HT-29 (cell line): ENCODE data around the gene KIF6. TPM values are rescaled to one million over a fixed set of nuclear protein-coding genes. Genes with fewer than 3 reads are reported as not detected.

ENCODE experiments used
- DNase-seq: peaks from one replicate; pipeline ENCODE4 v3.0.0-alpha.2; 2015; ENCODE audit warnings: low spot score
- total RNA-seq: library from RNA; depleted of rRNA; stranded (reverse); fragments of >200 nt; shearing (Covaris generic); gene quantifications from 2 replicates; pipeline ENCODE4 v1.2.3, GENCODE V29; 2014

Gene KIF6
- total RNA-seq, 1 experiment from 2014 or later, result not detected

- DNase-seq, result no peak
Measured at GRCh38 chr6:39464067-39464466, 261.1 kb downstream of the KIF6 start.

- no peak for DNase-seq
Measured at GRCh38 chr6:39453956-39454524, 271.2 kb downstream of the KIF6 start.

- DNase-seq, result no peak
Measured at GRCh38 chr6:39453241-39453640, 272.0 kb downstream of the KIF6 start.

GRCh38 chr6:39452306-39453145, 272.7 kb downstream of the KIF6 start:
- DNase-seq, result no peak

GRCh38 chr6:39451831-39452230, 273.4 kb downstream of the KIF6 start:
- DNase-seq, result peak; percentile 27

GRCh38 chr6:39449022-39449421, 276.2 kb downstream of the KIF6 start:
- no peak for DNase-seq

- DNase-seq, result no peak
Measured at GRCh38 chr6:39446909-39447308, 278.3 kb downstream of the KIF6 start.

- no peak for DNase-seq
Measured at GRCh38 chr6:39445667-39446066, 279.5 kb downstream of the KIF6 start.

- no peak for DNase-seq
Measured at GRCh38 chr6:39444479-39445019, 280.7 kb downstream of the KIF6 start.

GRCh38 chr6:39441986-39442385, 283.2 kb downstream of the KIF6 start:
- DNase-seq, result no peak

GRCh38 chr6:39441301-39441700, 283.9 kb downstream of the KIF6 start:
- DNase-seq, result no peak

GRCh38 chr6:39440039-39440426, 285.2 kb downstream of the KIF6 start:
- no peak for DNase-seq

GRCh38 chr6:39439342-39440038, 285.7 kb downstream of the KIF6 start:
- no peak for DNase-seq

GRCh38 chr6:39433630-39434029, 291.6 kb downstream of the KIF6 start:
- DNase-seq, result no peak

- no peak for DNase-seq
Measured at GRCh38 chr6:39432330-39433025, 292.7 kb downstream of the KIF6 start.

GRCh38 chr6:39430871-39431523, 294.2 kb downstream of the KIF6 start:
- peak; percentile 13 for DNase-seq

- no peak for DNase-seq
Measured at GRCh38 chr6:39430446-39430845, 294.8 kb downstream of the KIF6 start.

GRCh38 chr6:39428816-39429215, 296.4 kb downstream of the KIF6 start:
- no peak for DNase-seq

GRCh38 chr6:39428152-39428551, 297.1 kb downstream of the KIF6 start:
- DNase-seq, result no peak

- no peak for DNase-seq
Measured at GRCh38 chr6:39426073-39426456, 299.1 kb downstream of the KIF6 start.

- DNase-seq, result no peak
Measured at GRCh38 chr6:39425346-39426072, 299.7 kb downstream of the KIF6 start.
